CD8-positive, alpha-beta memory T cell (primary cell): ENCODE results near the gene APOL6. TPM values are rescaled to one million over a fixed set of nuclear protein-coding genes. Genes with fewer than 3 reads are reported as not detected.

ENCODE experiments used
- CTCF ChIA-PET: fragments of 350-600 bp; sonication (Branson Sonifier 250); formaldehyde crosslinking; loops from one replicate; lab custom pipeline; 2021; ENCODE audit warnings: antibody characterized with exemption; lab: Charles Lee
- POLR2A ChIA-PET: fragments of 350-600 bp; sonication (Branson Sonifier 250); formaldehyde crosslinking; loops from one replicate; lab custom pipeline; 2021; ENCODE audit warnings: antibody characterized with exemption; lab: Charles Lee
- DNase-seq, 5 donors: peaks; one replicate each; pipeline versions ENCODE4 v3.0.0 to v3.0.0-alpha.2; 2020 to 2022; ENCODE audit warnings: mixed read lengths in 1 of 5
- H3K27ac ChIP-seq: one replicate; pipeline ENCODE4 v1.7.0; 2013; ENCODE audit warnings: low read depth, mild to moderate bottlenecking, low read length, moderate library complexity
- H3K27me3 ChIP-seq: 2 replicates; pipeline ENCODE4 v1.7.0; 2013; ENCODE audit warnings: low read length, mild to moderate bottlenecking; ENCODE audit not compliant: insufficient read depth, poor library complexity, severe bottlenecking
- H3K36me3 ChIP-seq: 2 replicates; pipeline ENCODE4 v1.7.0; 2013; ENCODE audit warnings: mild to moderate bottlenecking, low read length, moderate library complexity; ENCODE audit not compliant: insufficient read depth
- H3K4me1 ChIP-seq: 2 replicates; pipeline ENCODE4 v1.7.0; 2013; ENCODE audit warnings: mild to moderate bottlenecking, low read length, moderate library complexity; ENCODE audit not compliant: insufficient read depth
- H3K4me3 ChIP-seq: 2 replicates; pipeline ENCODE4 v1.7.0; 2013; ENCODE audit warnings: mild to moderate bottlenecking, low read length
- H3K9me3 ChIP-seq: 2 replicates; pipeline ENCODE4 v1.7.0; 2013; ENCODE audit warnings: mild to moderate bottlenecking, low read length
- H3K27ac Mint-ChIP-seq, 8 donors: one replicate each; pipeline ENCODE4 v1.8.0; 2020 to 2021; ENCODE audit warnings: mixed read lengths in 8 of 8, mild to moderate bottlenecking in 6 of 8, inconsistent platforms in 3 of 8, moderate library complexity in 3 of 8
- H3K27me3 Mint-ChIP-seq, 2 donors: one replicate each; pipeline ENCODE4 v1.8.0; 2020 to 2021; ENCODE audit warnings: mixed read lengths in 2 of 2, mild to moderate bottlenecking in 1 of 2, moderate library complexity in 1 of 2
- H3K36me3 Mint-ChIP-seq, 3 donors: one replicate each; pipeline ENCODE4 v1.8.0; 2020 to 2021; ENCODE audit warnings: mixed read lengths in 3 of 3, inconsistent platforms in 1 of 3, mild to moderate bottlenecking in 1 of 3
- H3K4me1 Mint-ChIP-seq, 3 donors: one replicate each; pipeline ENCODE4 v1.8.0; 2020 to 2021; ENCODE audit warnings: mixed read lengths in 3 of 3, inconsistent platforms in 1 of 3, mild to moderate bottlenecking in 1 of 3
- H3K4me3 Mint-ChIP-seq, 7 donors: one replicate each; pipeline ENCODE4 v1.8.0; 2020 to 2021; ENCODE audit warnings: mixed read lengths in 7 of 7, mild to moderate bottlenecking in 6 of 7, moderate library complexity in 4 of 7, inconsistent platforms in 2 of 7
- H3K9me3 Mint-ChIP-seq, 5 donors: one replicate each; pipeline ENCODE4 v1.8.0; 2020 to 2022; ENCODE audit warnings: mixed read lengths in 5 of 5, mild to moderate bottlenecking in 3 of 5, moderate library complexity in 2 of 5, inconsistent platforms in 1 of 5
- polyA plus RNA-seq: library from polyadenylated mRNA; unstranded; fragments of 300-500 nt; fragmentation: Illumina TruSeq; gene quantifications from one replicate; pipeline ENCODE4 v1.2.3, GENCODE V29; 2021
- total RNA-seq, 2 experiments: library from RNA; stranded (reverse); gene quantifications; one replicate each; pipeline ENCODE4 v1.2.3, GENCODE V29; 2021

Gene APOL6
- total and polyA plus RNA-seq, 3 experiments from 2014 or later = 26.1 to 27.5 (median 27.1) TPM

DNA sequence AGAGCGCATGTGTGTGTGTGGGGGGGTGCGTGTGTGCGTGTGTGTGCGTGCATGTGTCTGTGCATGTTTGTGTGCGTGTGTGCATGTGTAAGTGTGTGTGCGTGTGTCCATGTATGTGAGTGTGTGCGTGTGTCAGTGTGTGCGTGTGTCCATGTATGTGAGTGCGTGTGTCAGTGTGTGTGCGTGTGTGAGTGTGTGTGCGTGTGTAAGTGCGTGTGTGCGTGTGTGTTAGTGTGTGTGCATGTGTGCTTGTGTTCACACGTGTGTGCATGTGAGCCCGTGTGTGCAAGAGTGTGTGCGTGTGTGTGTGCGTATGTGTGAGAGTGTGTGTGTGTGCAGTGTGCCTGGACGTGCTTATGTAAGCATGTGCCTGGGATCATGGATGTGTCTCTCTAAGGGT is 14.7 kb upstream of the APOL6 start:
- Histone ChIP-seq H3K4me1 (no peaks in the 10 kb centered on the region), H3K27me3 (no peaks in the 10 kb centered on the region), H3K9me3 (no peaks in the 10 kb centered on the region), H3K4me3 (no peak overlapping the region), H3K27ac (no peak overlapping the region), H3K36me3 (no peaks in the 10 kb centered on the region)
- H3K36me3 Mint-ChIP-seq = no peaks in the 10 kb centered on the region
- peak overlapping the region in 3 of 8 donors; percentile 5 to 31 (median 14) for H3K27ac Mint-ChIP-seq
- POLR2A ChIA-PET = no interaction called here
- H3K27me3 Mint-ChIP-seq = no peaks in the 10 kb centered on the region
- CTCF ChIA-PET = no interaction called here
- H3K4me3 Mint-ChIP-seq = no peak overlapping the region
- H3K9me3 Mint-ChIP-seq = no peaks in the 10 kb centered on the region
- peaks cover 13 to 23% (median 19%) of the 10 kb centered on the region in 3 donors for H3K4me1 Mint-ChIP-seq
- DNase-seq = no peak

DNA sequence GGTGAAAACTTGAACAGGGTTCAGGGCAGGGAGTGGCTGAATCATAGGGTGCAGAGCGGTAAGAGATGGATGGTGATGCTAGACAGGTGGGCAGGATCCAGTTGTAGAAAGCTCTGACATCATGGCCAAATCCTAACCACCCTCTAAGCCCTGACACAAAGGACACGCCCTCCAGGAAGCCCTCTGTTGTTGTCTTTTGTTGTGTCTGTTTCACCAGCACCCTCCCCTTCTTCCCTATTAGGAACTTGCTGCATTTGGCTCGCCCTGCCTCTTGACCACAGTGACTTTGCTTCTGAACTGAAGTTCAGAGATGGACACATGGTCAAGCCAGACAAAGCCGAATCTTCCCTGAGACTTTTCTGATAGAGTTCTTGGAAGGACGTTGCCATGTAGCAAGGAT is 14.2 kb upstream of the APOL6 start:
- no peak overlapping the region for H3K4me3 ChIP-seq
- H3K4me1 Mint-ChIP-seq = peaks cover 13 to 21% (median 19%) of the 10 kb centered on the region in 3 donors
- H3K36me3 Mint-ChIP-seq = no peaks in the 10 kb centered on the region
- ChIA-PET POLR2A (no interaction called here), CTCF (interaction anchor here (1.0 kb wide), 1 partner anchor 14 kb away, joined by 3 read pairs; the partner anchor contains the start of gene APOL6)
- no peaks in the 10 kb centered on the region for H3K27me3 ChIP-seq
- DNase-seq = no peak
- no peaks in the 10 kb centered on the region for H3K9me3 Mint-ChIP-seq
- H3K27me3 Mint-ChIP-seq = no peaks in the 10 kb centered on the region
- no peaks in the 10 kb centered on the region for H3K9me3 ChIP-seq
- no peak overlapping the region for H3K4me3 Mint-ChIP-seq
- H3K27ac Mint-ChIP-seq = no peak overlapping the region
- no peak overlapping the region for H3K27ac ChIP-seq
- no peaks in the 10 kb centered on the region for H3K36me3 ChIP-seq
- H3K4me1 ChIP-seq = no peaks in the 10 kb centered on the region

DNA sequence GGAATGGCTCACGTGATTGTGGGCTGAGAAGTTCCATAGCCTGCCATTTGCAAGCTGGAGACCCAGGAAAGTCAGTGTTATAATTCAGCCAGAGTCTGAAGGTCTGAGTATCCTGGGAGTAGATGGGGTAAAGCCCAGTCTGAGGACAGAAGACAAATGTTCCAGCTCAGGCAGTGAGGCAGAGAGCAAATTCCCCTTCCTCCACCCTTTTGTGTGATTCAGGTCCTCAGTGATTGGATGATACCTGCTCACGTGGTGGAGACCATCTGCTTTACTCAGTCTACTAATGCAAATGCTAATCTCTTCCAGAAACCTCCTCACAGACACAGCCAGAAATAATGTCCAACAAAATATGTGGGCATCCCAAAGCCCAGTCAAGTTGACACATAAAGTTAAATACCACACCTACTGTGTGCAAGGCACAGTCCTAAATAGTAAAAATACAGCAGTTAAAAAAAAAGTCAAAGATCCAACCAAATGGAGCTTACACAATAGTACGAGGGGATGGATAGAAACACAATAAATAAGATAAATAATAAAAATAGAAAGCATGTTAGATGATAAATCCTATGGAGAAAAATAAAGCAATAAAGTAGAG is 13.2 kb upstream of the APOL6 start:
- ChIA-PET POLR2A (interaction anchor here (0.6 kb wide), 1 partner anchor 11 kb away, joined by 6 read pairs; no protein-coding TSS in a partner anchor), CTCF (interaction anchor here (1.0 to 1.2 kb wide), 2 partner anchors 13 to 284 kb away, joined by 3 read pairs; partner anchors contain the start of gene APOL6)
- Mint-ChIP-seq H3K27me3 (no peaks in the 10 kb centered on the region), H3K36me3 (no peaks in the 10 kb centered on the region), H3K9me3 (no peaks in the 10 kb centered on the region), H3K27ac (no peak overlapping the region), H3K4me1 (peaks cover 5 to 13% (median 11%) of the 10 kb centered on the region in 3 donors), H3K4me3 (no peak overlapping the region)
- Histone ChIP-seq H3K4me3 (no peak overlapping the region), H3K27me3 (no peaks in the 10 kb centered on the region), H3K27ac (no peak overlapping the region), H3K36me3 (no peaks in the 10 kb centered on the region), H3K9me3 (no peaks in the 10 kb centered on the region), H3K4me1 (no peaks in the 10 kb centered on the region)
- DNase-seq = no peak

DNA sequence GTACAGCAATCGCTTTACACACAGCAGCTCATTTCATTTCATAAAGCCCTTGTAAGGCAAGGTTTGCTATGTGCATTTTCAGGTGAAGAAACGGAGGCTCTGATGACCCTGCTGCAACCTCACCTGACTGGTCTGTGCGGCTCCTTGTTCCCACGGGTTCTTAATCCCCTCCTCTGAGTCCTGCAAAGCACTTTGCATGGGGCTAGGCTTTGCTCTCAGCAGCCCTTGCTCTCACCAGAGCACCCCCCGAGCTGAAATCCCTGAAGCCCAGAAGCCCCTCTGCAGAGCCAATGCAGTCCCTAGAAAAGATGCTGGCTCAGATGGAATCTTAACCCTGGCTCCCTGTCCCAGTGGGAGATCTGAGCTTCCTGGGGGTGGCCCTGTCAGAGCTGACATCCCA is 11.0 kb upstream of the APOL6 start:
- Histone ChIP-seq H3K27me3 (no peaks in the 10 kb centered on the region), H3K4me3 (no peak overlapping the region), H3K27ac (no peak overlapping the region), H3K36me3 (no peaks in the 10 kb centered on the region), H3K9me3 (no peaks in the 10 kb centered on the region), H3K4me1 (no peaks in the 10 kb centered on the region)
- CTCF ChIA-PET = interaction anchor here (1.5 kb wide), 1 partner anchor 429 kb away, joined by 4 read pairs; no protein-coding TSS in a partner anchor
- DNase-seq = no peak
- POLR2A ChIA-PET = no interaction called here
- H3K9me3 Mint-ChIP-seq = no peaks in the 10 kb centered on the region
- no peak overlapping the region for H3K27ac Mint-ChIP-seq
- no peaks in the 10 kb centered on the region for H3K36me3 Mint-ChIP-seq
- H3K4me1 Mint-ChIP-seq = peaks cover 5 to 13% (median 11%) of the 10 kb centered on the region in 3 donors
- H3K4me3 Mint-ChIP-seq = no peak overlapping the region
- H3K27me3 Mint-ChIP-seq = no peaks in the 10 kb centered on the region

DNA sequence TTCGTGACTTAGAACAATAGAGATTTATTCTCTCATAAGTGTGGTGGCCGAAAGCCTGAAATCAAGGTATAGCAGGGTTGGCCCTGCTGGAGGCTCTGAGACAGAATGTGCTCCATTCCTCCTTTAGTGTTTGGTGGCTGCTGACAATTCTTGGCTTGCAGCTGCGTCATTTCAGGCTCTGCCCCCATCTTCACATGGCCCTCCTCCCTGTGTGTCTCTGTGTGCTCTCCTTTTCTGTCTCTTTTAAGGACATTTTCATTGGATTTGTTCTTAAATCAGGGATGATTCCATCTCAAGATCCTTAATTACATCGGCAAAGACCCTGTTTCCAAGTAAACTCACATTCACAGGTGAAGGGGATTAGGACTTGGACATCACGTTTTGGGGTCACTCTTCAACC is 10.2 kb upstream of the APOL6 start:
- H3K9me3 Mint-ChIP-seq = no peaks in the 10 kb centered on the region
- H3K27me3 ChIP-seq = no peaks in the 10 kb centered on the region
- no peaks in the 10 kb centered on the region for H3K36me3 ChIP-seq
- CTCF ChIA-PET = interaction anchor here (1.5 kb wide), 1 partner anchor 428 kb away, joined by 4 read pairs; no protein-coding TSS in a partner anchor
- no peak for DNase-seq
- H3K4me1 ChIP-seq = no peaks in the 10 kb centered on the region
- POLR2A ChIA-PET = no interaction called here
- H3K4me3 ChIP-seq = no peak overlapping the region
- no peak overlapping the region for H3K4me3 Mint-ChIP-seq
- H3K36me3 Mint-ChIP-seq = no peaks in the 10 kb centered on the region
- no peak overlapping the region for H3K27ac ChIP-seq
- no peaks in the 10 kb centered on the region for H3K9me3 ChIP-seq
- H3K27ac Mint-ChIP-seq = no peak overlapping the region
- H3K4me1 Mint-ChIP-seq = peaks cover 5 to 13% (median 11%) of the 10 kb centered on the region in 3 donors
- H3K27me3 Mint-ChIP-seq = no peaks in the 10 kb centered on the region

DNA sequence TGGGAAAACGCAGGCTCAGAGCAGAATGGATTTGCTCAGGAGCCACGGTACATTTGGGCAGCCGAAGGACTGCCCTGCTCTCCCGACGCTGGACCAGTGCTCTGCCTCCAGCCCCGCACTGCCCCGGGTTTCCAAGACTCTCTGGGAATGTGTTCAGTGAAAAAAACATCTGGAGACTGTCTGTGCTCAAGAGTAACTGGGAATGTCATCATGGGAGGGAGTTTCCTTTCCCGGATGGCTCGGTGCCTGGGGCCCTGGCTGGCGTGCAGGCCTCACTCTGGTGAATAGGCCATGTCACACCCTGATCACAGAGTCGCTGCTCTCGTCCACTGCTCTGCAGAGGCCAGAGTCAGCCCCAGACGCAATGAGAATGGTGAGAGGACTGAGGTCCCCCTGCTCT is 9.8 kb upstream of the APOL6 start:
- DNase-seq = no peak
- Histone ChIP-seq H3K36me3 (no peaks in the 10 kb centered on the region), H3K27ac (no peak overlapping the region), H3K9me3 (no peaks in the 10 kb centered on the region), H3K27me3 (no peaks in the 10 kb centered on the region), H3K4me3 (no peak overlapping the region), H3K4me1 (no peaks in the 10 kb centered on the region)
- POLR2A ChIA-PET = no interaction called here
- H3K27me3 Mint-ChIP-seq = no peaks in the 10 kb centered on the region
- no peak overlapping the region for H3K27ac Mint-ChIP-seq
- CTCF ChIA-PET = no interaction called here
- no peak overlapping the region for H3K4me3 Mint-ChIP-seq
- no peaks in the 10 kb centered on the region for H3K9me3 Mint-ChIP-seq
- H3K4me1 Mint-ChIP-seq = peaks cover 5 to 10% (median 9%) of the 10 kb centered on the region in 3 donors
- H3K36me3 Mint-ChIP-seq = no peaks in the 10 kb centered on the region

DNA sequence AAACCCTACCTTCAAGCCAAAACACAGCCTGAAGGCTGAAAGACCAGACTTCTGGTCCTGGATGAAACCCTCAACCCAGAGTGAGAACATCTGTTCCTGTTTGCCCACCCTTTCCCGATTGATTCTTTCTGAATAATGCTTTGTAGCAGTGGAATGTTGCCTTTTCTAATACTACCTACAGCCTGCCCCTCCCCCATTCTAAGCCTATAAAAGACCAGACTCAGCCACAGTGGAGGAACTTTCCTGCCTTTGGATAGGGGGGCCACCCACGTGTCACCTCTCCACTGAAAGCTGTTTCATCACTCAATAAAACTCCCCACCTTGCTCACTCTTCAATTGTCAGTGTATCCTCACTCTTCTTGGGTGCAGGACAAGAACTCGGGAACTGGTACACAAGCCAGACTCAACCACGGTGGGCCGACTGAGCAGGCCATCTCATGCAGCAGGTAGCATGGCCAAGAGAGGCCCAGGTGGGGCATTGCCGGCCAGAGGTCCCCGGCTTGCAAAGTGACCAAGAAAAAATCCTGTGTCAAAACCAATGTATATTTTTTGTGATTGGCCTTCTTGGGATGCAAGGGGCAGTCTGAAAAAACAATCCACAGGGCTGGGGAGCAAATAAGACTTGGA is 6.6 kb upstream of the APOL6 start:
- ChIA-PET POLR2A (no interaction called here), CTCF (no interaction called here)
- Histone ChIP-seq H3K4me3 (no peak overlapping the region), H3K27ac (no peak overlapping the region), H3K9me3 (no peaks in the 10 kb centered on the region), H3K27me3 (no peaks in the 10 kb centered on the region), H3K4me1 (peaks cover 3% of the 10 kb centered on the region), H3K36me3 (no peaks in the 10 kb centered on the region)
- H3K27ac Mint-ChIP-seq = no peak overlapping the region
- DNase-seq = no peak
- H3K36me3 Mint-ChIP-seq = no peaks in the 10 kb centered on the region
- no peaks in the 10 kb centered on the region for H3K27me3 Mint-ChIP-seq
- no peak overlapping the region for H3K4me3 Mint-ChIP-seq
- H3K9me3 Mint-ChIP-seq = no peaks in the 10 kb centered on the region
- H3K4me1 Mint-ChIP-seq = peaks cover 0 to 3% (median 2%) of the 10 kb centered on the region in 3 donors

DNA sequence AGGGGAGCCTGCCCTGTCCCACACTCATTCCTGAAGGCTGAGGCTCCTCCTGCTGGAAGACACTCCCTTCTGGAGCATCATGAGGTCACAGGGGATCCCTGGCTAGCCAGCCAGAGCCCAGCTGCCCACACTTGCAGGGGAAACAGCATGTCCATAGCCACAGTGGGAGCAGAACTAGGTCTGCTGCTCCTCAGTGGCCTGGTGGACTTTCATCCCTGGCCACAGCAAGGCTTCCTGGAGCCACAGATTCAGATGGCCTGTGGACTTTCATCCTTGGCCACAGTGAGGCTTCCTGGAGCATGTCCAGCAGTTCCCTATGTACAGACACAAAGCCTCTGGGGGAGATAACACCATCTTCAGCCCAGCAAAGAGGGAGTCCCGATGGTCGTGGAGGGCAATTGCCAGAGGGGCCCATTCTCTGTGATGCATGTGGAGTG is 5.9 kb upstream of the APOL6 start:
- Histone ChIP-seq H3K27me3 (no peaks in the 10 kb centered on the region), H3K9me3 (no peaks in the 10 kb centered on the region), H3K4me1 (peaks cover 10% of the 10 kb centered on the region), H3K4me3 (no peak overlapping the region), H3K27ac (no peak overlapping the region), H3K36me3 (no peaks in the 10 kb centered on the region)
- DNase-seq = no peak
- H3K27me3 Mint-ChIP-seq = no peaks in the 10 kb centered on the region
- H3K4me3 Mint-ChIP-seq = no peak overlapping the region
- ChIA-PET CTCF (no interaction called here), POLR2A (no interaction called here)
- H3K4me1 Mint-ChIP-seq = peaks cover 4 to 10% (median 9%) of the 10 kb centered on the region in 3 donors
- H3K36me3 Mint-ChIP-seq = no peaks in the 10 kb centered on the region
- H3K27ac Mint-ChIP-seq = peak overlapping the region in 1 of 8 donors; percentile 44
- no peaks in the 10 kb centered on the region for H3K9me3 Mint-ChIP-seq
